Activated B cell treated with CpG ODN at 0.5 μM for 24 hours (primary cell): ENCODE data around the gene PEX6. TPM values are rescaled to one million over a fixed set of nuclear protein-coding genes. Genes with fewer than 3 reads are reported as not detected.

Experiments used
- ATAC-seq: fragments of 200-7000 bp; cut with Tn5 transposase; one replicate; pipeline ENCODE4 v1.10.0; 2021; ENCODE audit warnings: low read depth, mild to moderate bottlenecking, moderate library complexity
- CTCF ChIA-PET: fragments of 350-600 bp; sonication (Branson Sonifier 250); formaldehyde crosslinking; loops from one replicate; lab custom pipeline; 2021; ENCODE audit warnings: antibody characterized with exemption; lab: Charles Lee
- POLR2A ChIA-PET: fragments of 350-600 bp; sonication (Branson Sonifier 250); formaldehyde crosslinking; loops from one replicate; lab custom pipeline; 2021; ENCODE audit warnings: antibody characterized with exemption; lab: Charles Lee
- DNase-seq: peaks from one replicate; pipeline ENCODE4 v3.0.0; 2022
- H3K27ac Mint-ChIP-seq: one replicate; pipeline ENCODE4 v1.8.0; 2020; ENCODE audit warnings: mixed read lengths
- H3K27me3 Mint-ChIP-seq: one replicate; pipeline ENCODE4 v1.8.0; 2021; ENCODE audit warnings: mixed read lengths
- H3K36me3 Mint-ChIP-seq: one replicate; pipeline ENCODE4 v1.8.0; 2021; ENCODE audit warnings: low read depth, mixed read lengths
- H3K4me1 Mint-ChIP-seq: one replicate; pipeline ENCODE4 v1.8.0; 2021; ENCODE audit warnings: mixed read lengths
- H3K4me3 Mint-ChIP-seq: one replicate; pipeline ENCODE4 v1.8.0; 2020; ENCODE audit warnings: mild to moderate bottlenecking, mixed read lengths
- H3K9me3 Mint-ChIP-seq: one replicate; pipeline ENCODE4 v1.8.0; 2020; ENCODE audit warnings: mixed read lengths
- intact Hi-C: fragments of 100-400 bp; cut with micrococcal nuclease; formaldehyde crosslinking; loops from one replicate; pipeline ENCODE4 v1.15.1; 2024
- total RNA-seq: library from RNA; stranded (reverse); gene quantifications from 2 replicates; pipeline ENCODE4 v1.2.3, GENCODE V29; 2022
- TF ChIP-seq, protein P1 (sequence below): fragments of 200-600 bp; IDR thresholded peaks from one replicate; pipeline ENCODE4 v1.8.0; 2022; ENCODE audit warnings: antibody characterized with exemption, mild to moderate bottlenecking

Gene PEX6
- total RNA-seq, 1 donor from 2014 or later = 13.2 TPM

DNA sequence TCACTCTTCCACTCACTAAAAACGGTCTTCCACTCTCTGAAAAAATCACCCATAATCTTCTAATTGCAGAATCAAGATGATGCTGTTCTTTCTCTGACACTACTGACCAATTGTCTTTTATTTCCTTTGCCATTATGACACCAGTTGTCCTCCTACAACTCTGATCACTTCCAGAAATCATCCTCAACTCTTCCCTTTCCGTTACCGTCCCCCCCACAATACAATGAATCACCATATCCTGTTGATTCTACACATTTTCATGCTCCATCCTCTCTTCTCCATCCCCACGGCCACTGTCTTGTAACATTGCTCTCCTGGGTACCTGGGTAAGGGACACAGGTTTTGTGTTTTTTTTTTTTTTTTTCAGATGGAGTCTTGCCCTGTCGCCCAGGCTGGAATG is 2.9 kb upstream of the PEX6 start:
- ATAC-seq = no peak
- CTCF ChIA-PET = no interaction called here
- Mint-ChIP-seq H3K4me1 (peaks cover 53% of the 10 kb centered on the region), H3K27ac (peak overlapping the region; percentile 16), H3K27me3 (no peaks in the 10 kb centered on the region), H3K36me3 (peaks cover 9% of the 10 kb centered on the region), H3K9me3 (no peaks in the 10 kb centered on the region), H3K4me3 (no peak overlapping the region)
- intact Hi-C loops = no loop called here
- POLR2A ChIA-PET = interaction anchor here (0.6 to 4.0 kb wide), 2 partner anchors 53 to 152 kb away, joined by 5 to 67 read pairs; partner anchors contain the start of gene CNPY3
- TF ChIP-seq, protein P1, sequence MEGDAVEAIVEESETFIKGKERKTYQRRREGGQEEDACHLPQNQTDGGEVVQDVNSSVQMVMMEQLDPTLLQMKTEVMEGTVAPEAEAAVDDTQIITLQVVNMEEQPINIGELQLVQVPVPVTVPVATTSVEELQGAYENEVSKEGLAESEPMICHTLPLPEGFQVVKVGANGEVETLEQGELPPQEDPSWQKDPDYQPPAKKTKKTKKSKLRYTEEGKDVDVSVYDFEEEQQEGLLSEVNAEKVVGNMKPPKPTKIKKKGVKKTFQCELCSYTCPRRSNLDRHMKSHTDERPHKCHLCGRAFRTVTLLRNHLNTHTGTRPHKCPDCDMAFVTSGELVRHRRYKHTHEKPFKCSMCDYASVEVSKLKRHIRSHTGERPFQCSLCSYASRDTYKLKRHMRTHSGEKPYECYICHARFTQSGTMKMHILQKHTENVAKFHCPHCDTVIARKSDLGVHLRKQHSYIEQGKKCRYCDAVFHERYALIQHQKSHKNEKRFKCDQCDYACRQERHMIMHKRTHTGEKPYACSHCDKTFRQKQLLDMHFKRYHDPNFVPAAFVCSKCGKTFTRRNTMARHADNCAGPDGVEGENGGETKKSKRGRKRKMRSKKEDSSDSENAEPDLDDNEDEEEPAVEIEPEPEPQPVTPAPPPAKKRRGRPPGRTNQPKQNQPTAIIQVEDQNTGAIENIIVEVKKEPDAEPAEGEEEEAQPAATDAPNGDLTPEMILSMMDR = no peak
- no peak for DNase-seq

DNA sequence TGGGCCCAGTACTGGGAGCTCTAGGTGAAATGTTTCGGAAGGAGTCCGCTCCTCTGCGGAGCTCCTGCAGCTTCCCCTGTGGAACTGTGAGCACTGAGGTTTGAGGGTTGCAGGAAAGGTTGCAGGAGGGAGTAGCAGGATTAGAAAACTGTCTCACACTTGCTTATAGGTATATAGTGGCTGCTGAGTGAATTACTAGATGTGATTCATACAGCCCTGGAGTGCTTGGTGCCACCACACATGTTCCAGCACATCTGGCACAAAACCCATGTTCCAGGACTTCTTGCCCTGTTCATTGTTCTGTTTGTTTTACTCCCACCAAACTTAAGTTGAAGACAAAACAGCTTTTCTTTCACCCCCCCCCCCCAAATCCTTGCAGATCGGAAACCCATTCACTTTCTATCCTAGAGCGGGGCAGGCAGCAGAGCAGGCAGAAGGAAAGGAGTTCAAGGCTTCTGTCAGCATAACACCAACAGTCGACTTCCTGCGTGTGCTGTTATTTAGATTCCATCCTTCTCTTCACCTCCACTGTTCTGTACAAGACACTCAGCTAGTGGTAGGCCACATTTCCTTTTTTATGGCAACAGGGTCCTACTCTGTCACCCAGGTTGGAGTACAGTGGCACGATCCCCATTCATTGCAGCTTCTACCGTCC is 669 bp upstream of the PEX6 start:
- peaks cover 10% of the 10 kb centered on the region for H3K36me3 Mint-ChIP-seq
- H3K4me1 Mint-ChIP-seq = peaks cover 37% of the 10 kb centered on the region
- TF ChIP-seq, protein P1 = no peak
- H3K27ac Mint-ChIP-seq = peak overlapping the region; percentile 95
- CTCF ChIA-PET = no interaction called here
- no peaks in the 10 kb centered on the region for H3K27me3 Mint-ChIP-seq
- H3K4me3 Mint-ChIP-seq = peak overlapping the region; percentile 93
- POLR2A ChIA-PET = interaction anchor here (0.5 to 4.4 kb wide), 24 partner anchors 8 to 1653 kb away, joined by 3 to 97 read pairs (median 4); partner anchors contain the start of genes BICRAL, CNPY3, CUL7 and KLHDC3
- ATAC-seq = peak; percentile 1
- H3K9me3 Mint-ChIP-seq = no peaks in the 10 kb centered on the region
- no peak for DNase-seq
- intact Hi-C loops = loop anchor here (1.0 to 2.0 kb wide), 3 partner anchors 19 to 50 kb away; partner anchors contain the start of genes CNPY3, GNMT and KLHDC3

DNA sequence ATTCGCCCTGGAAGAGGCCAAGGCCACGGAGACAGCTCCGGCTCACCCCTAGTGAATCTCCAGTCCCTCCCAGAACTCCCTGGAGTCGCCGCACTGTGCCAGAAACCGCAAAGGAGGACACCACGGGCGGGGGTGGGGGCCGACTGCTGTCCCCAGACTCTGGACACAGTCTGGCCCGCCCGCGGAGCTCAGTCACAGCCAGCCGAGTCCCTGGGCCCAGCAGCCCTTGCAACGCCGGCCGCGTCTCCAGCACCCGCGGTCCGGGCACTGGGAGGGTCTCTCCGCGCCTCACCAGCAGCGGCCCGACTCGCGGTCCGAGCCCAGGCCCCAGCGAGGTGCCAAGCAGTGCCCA is 518 bp downstream of the PEX6 start:
- no peaks in the 10 kb centered on the region for H3K27me3 Mint-ChIP-seq
- H3K36me3 Mint-ChIP-seq = peaks cover 13% of the 10 kb centered on the region
- DNase-seq (no peak), ATAC-seq (no peak)
- POLR2A ChIA-PET = interaction anchor here (0.6 to 4.4 kb wide), 20 partner anchors 8 to 499 kb away, joined by 3 to 97 read pairs (median 4); partner anchors contain the start of genes BICRAL, CNPY3, CUL7 and KLHDC3
- peaks cover 35% of the 10 kb centered on the region for H3K4me1 Mint-ChIP-seq
- CTCF ChIA-PET = interaction anchor here (0.5 kb wide), 1 partner anchor 24 kb away, joined by 7 read pairs; no protein-coding TSS in a partner anchor
- intact Hi-C loops = loop anchor here (2.0 kb wide), 1 partner anchor 18 kb away; the partner anchor contains the start of gene GNMT
- TF ChIP-seq, protein P1 = no peak
- H3K9me3 Mint-ChIP-seq = no peaks in the 10 kb centered on the region
- peak overlapping the region; percentile 81 for H3K4me3 Mint-ChIP-seq
- H3K27ac Mint-ChIP-seq = peak overlapping the region; percentile 71

DNA sequence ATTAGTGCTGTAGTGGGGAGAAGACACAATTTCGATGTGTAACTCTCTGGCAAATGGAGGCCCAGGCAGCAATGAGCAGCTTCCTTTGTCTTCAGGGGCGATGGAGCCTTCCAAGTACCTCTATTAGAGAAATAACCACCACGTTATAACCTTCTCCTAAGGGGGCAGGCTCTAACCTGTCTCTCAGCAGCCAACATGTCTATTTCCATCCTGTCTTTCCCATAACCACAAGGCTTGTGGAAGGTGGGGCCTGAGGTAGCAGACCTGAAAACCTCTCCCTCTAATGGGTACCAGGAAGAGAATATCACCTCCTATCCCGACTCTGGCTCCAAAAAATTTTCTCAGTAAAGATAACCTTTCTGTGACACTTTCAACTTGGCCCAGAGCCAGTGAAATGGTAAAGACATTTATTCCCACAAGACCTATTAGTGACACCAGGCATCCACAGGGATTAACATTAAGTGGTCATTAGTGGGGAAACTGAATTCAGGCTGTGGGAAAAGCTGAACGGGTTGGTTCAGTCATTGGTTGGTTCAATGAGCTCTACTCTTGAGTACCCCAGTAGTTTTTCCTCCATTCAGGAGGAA is 4.0 kb downstream of the PEX6 start:
- DNase-seq = no peak
- POLR2A ChIA-PET = interaction anchor here (0.6 to 1.3 kb wide), 3 partner anchors 9 to 69 kb away, joined by 3 to 5 read pairs (median 4); partner anchors contain the start of genes CNPY3 and PPP2R5D
- H3K27me3 Mint-ChIP-seq = no peaks in the 10 kb centered on the region
- ATAC-seq = no peak
- H3K4me3 Mint-ChIP-seq = no peak overlapping the region
- CTCF ChIA-PET = no interaction called here
- TF ChIP-seq, protein P1 = no peak
- peaks cover 17% of the 10 kb centered on the region for H3K36me3 Mint-ChIP-seq
- peaks cover 34% of the 10 kb centered on the region for H3K4me1 Mint-ChIP-seq
- intact Hi-C loops = no loop called here
- H3K9me3 Mint-ChIP-seq = no peaks in the 10 kb centered on the region
- no peak overlapping the region for H3K27ac Mint-ChIP-seq

DNA sequence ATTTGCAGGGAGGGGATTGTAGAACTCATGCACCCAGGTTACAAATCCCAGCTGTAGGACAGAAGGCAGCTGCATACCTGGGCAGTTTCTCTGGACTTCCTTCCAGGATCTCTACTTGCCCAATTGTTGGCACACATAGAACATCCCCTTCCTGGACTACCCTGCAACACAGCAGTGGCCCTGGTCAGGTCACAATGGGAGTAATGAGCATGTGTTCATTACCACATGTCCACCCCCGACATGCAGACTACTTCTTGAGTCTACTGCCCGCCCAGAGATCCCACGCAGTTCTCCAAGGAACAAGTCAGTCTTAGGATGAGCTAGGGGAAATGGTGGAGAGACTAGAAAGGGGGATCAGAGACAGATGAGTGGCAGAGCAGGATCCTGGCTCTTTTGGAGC is 5.1 kb downstream of the PEX6 start:
- intact Hi-C loops = no loop called here
- DNase-seq (no peak), ATAC-seq (no peak)
- Mint-ChIP-seq H3K4me1 (peaks cover 23% of the 10 kb centered on the region), H3K36me3 (peaks cover 13% of the 10 kb centered on the region), H3K4me3 (no peak overlapping the region), H3K9me3 (no peaks in the 10 kb centered on the region), H3K27me3 (no peaks in the 10 kb centered on the region), H3K27ac (no peak overlapping the region)
- POLR2A ChIA-PET = interaction anchor here (0.5 to 1.2 kb wide), 4 partner anchors 42 to 631 kb away, joined by 3 to 10 read pairs (median 5); partner anchors contain the start of gene CNPY3
- CTCF ChIA-PET = no interaction called here
- TF ChIP-seq, protein P1 = no peak
